ENCODE measurements around the gene SMCHD1. TPM values are rescaled to one million over a fixed set of nuclear protein-coding genes. Genes with fewer than 3 reads are reported as not detected.

Gene SMCHD1
- total and polyA plus RNA-seq, 2 experiments from 2014 or later: 7.7 to 39.0 TPM

- Histone ChIP-seq H3K27me3 (ENCODE audit: insufficient read depth) (no peaks in the 10 kb centered on the region), H3K36me3 (ENCODE audit: insufficient read depth) (no peaks in the 10 kb centered on the region; the same call in 1 of the 2 replicates), H4K20me1 (replicated peaks; ENCODE audit: insufficient read depth) (no peaks in the 10 kb centered on the region), H3K4me1 (ENCODE audit: insufficient read depth) (no peaks in the 10 kb centered on the region), H2AFZ (no peak overlapping the region), H3K27ac (ENCODE audit: low read depth) (no peak overlapping the region), H3F3A (replicated peaks; ENCODE audit: low read depth) (no peaks in the 10 kb centered on the region), H3K79me2 (replicated peaks; ENCODE audit: insufficient read depth) (no peaks in the 10 kb centered on the region), H3K9me2 (ENCODE audit: insufficient read depth) (no peaks in the 10 kb centered on the region), H3K4me3 (no peak overlapping the region), H3K4me2 (no peak overlapping the region)
- no peak for TF ChIP-seq NANOG (IDR thresholded peaks at IDR 0.05; ENCODE audit: borderline replicate concordance)
- TF ChIP-seq, protein P1, sequence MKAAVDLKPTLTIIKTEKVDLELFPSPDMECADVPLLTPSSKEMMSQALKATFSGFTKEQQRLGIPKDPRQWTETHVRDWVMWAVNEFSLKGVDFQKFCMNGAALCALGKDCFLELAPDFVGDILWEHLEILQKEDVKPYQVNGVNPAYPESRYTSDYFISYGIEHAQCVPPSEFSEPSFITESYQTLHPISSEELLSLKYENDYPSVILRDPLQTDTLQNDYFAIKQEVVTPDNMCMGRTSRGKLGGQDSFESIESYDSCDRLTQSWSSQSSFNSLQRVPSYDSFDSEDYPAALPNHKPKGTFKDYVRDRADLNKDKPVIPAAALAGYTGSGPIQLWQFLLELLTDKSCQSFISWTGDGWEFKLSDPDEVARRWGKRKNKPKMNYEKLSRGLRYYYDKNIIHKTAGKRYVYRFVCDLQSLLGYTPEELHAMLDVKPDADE (IDR thresholded peaks at IDR 0.05): no peak
- TF ChIP-seq, protein P2, sequence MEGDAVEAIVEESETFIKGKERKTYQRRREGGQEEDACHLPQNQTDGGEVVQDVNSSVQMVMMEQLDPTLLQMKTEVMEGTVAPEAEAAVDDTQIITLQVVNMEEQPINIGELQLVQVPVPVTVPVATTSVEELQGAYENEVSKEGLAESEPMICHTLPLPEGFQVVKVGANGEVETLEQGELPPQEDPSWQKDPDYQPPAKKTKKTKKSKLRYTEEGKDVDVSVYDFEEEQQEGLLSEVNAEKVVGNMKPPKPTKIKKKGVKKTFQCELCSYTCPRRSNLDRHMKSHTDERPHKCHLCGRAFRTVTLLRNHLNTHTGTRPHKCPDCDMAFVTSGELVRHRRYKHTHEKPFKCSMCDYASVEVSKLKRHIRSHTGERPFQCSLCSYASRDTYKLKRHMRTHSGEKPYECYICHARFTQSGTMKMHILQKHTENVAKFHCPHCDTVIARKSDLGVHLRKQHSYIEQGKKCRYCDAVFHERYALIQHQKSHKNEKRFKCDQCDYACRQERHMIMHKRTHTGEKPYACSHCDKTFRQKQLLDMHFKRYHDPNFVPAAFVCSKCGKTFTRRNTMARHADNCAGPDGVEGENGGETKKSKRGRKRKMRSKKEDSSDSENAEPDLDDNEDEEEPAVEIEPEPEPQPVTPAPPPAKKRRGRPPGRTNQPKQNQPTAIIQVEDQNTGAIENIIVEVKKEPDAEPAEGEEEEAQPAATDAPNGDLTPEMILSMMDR (conservative IDR thresholded peaks at IDR 0.05; ENCODE audit: low read depth in 2 of 2): no peak
- TF ChIP-seq JUNB (IDR thresholded peaks at IDR 0.05; ENCODE audit: unreplicated experiment): no peak
- no peak for TF ChIP-seq CREB1 (CRISPR knock-in tag; IDR thresholded peaks at IDR 0.05; ENCODE audit: low read depth)
- TF ChIP-seq ZNF114 (CRISPR knock-in tag; IDR thresholded peaks at IDR 0.05): no peak
- TF ChIP-seq POLR2AphosphoS5 (IDR thresholded peaks at IDR 0.05; ENCODE audit: low read depth): no peak
- no peak for TF ChIP-seq ZNF331 (CRISPR knock-in tag; IDR thresholded peaks at IDR 0.05; ENCODE audit: low read depth)
- TF ChIP-seq EZH2phosphoT487 (IDR thresholded peaks at IDR 0.05; ENCODE audit: unreplicated experiment): no peak
- TF ChIP-seq, protein P3, sequence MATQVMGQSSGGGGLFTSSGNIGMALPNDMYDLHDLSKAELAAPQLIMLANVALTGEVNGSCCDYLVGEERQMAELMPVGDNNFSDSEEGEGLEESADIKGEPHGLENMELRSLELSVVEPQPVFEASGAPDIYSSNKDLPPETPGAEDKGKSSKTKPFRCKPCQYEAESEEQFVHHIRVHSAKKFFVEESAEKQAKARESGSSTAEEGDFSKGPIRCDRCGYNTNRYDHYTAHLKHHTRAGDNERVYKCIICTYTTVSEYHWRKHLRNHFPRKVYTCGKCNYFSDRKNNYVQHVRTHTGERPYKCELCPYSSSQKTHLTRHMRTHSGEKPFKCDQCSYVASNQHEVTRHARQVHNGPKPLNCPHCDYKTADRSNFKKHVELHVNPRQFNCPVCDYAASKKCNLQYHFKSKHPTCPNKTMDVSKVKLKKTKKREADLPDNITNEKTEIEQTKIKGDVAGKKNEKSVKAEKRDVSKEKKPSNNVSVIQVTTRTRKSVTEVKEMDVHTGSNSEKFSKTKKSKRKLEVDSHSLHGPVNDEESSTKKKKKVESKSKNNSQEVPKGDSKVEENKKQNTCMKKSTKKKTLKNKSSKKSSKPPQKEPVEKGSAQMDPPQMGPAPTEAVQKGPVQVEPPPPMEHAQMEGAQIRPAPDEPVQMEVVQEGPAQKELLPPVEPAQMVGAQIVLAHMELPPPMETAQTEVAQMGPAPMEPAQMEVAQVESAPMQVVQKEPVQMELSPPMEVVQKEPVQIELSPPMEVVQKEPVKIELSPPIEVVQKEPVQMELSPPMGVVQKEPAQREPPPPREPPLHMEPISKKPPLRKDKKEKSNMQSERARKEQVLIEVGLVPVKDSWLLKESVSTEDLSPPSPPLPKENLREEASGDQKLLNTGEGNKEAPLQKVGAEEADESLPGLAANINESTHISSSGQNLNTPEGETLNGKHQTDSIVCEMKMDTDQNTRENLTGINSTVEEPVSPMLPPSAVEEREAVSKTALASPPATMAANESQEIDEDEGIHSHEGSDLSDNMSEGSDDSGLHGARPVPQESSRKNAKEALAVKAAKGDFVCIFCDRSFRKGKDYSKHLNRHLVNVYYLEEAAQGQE (IDR thresholded peaks at IDR 0.05; ENCODE audit: unreplicated experiment): no peak
- TF ChIP-seq, protein P4, sequence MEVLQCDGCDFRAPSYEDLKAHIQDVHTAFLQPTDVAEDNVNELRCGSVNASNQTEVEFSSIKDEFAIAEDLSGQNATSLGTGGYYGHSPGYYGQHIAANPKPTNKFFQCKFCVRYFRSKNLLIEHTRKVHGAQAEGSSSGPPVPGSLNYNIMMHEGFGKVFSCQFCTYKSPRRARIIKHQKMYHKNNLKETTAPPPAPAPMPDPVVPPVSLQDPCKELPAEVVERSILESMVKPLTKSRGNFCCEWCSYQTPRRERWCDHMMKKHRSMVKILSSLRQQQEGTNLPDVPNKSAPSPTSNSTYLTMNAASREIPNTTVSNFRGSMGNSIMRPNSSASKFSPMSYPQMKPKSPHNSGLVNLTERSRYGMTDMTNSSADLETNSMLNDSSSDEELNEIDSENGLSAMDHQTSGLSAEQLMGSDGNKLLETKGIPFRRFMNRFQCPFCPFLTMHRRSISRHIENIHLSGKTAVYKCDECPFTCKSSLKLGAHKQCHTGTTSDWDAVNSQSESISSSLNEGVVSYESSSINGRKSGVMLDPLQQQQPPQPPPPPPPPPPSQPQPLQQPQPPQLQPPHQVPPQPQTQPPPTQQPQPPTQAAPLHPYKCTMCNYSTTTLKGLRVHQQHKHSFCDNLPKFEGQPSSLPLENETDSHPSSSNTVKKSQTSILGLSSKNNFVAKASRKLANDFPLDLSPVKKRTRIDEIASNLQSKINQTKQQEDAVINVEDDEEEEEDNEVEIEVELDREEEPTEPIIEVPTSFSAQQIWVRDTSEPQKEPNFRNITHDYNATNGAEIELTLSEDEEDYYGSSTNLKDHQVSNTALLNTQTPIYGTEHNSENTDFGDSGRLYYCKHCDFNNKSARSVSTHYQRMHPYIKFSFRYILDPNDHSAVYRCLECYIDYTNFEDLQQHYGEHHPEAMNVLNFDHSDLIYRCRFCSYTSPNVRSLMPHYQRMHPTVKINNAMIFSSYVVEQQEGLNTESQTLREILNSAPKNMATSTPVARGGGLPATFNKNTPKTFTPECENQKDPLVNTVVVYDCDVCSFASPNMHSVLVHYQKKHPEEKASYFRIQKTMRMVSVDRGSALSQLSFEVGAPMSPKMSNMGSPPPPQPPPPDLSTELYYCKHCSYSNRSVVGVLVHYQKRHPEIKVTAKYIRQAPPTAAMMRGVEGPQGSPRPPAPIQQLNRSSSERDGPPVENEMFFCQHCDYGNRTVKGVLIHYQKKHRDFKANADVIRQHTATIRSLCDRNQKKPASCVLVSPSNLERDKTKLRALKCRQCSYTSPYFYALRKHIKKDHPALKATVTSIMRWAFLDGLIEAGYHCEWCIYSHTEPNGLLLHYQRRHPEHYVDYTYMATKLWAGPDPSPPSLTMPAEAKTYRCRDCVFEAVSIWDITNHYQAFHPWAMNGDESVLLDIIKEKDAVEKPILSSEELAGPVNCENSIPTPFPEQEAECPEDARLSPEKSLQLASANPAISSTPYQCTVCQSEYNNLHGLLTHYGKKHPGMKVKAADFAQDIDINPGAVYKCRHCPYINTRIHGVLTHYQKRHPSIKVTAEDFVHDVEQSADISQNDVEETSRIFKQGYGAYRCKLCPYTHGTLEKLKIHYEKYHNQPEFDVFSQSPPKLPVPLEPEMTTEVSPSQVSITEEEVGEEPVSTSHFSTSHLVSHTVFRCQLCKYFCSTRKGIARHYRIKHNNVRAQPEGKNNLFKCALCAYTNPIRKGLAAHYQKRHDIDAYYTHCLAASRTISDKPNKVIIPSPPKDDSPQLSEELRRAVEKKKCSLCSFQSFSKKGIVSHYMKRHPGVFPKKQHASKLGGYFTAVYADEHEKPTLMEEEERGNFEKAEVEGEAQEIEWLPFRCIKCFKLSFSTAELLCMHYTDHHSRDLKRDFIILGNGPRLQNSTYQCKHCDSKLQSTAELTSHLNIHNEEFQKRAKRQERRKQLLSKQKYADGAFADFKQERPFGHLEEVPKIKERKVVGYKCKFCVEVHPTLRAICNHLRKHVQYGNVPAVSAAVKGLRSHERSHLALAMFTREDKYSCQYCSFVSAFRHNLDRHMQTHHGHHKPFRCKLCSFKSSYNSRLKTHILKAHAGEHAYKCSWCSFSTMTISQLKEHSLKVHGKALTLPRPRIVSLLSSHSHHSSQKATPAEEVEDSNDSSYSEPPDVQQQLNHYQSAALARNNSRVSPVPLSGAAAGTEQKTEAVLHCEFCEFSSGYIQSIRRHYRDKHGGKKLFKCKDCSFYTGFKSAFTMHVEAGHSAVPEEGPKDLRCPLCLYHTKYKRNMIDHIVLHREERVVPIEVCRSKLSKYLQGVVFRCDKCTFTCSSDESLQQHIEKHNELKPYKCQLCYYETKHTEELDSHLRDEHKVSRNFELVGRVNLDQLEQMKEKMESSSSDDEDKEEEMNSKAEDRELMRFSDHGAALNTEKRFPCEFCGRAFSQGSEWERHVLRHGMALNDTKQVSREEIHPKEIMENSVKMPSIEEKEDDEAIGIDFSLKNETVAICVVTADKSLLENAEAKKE (CRISPR knock-in tag; IDR thresholded peaks at IDR 0.05): no peak
- no peak for TF ChIP-seq STAT1 (IDR thresholded peaks at IDR 0.05; ENCODE audit: unreplicated experiment)
- TF ChIP-seq EZH2 (IDR thresholded peaks at IDR 0.05; ENCODE audit: low read depth, unreplicated experiment): no peak
- Mint-ChIP-seq H3K27ac (no peak overlapping the region), H3K4me3 (no peak overlapping the region), H3K36me3 (ENCODE audit: low read depth) (peaks cover 43% of the 10 kb centered on the region; the same call in 2 of the 3 replicates), H3K27me3 (ENCODE audit: insufficient read depth, low read depth, poor library complexity) (no peaks in the 10 kb centered on the region), H3K9me3 (no peaks in the 10 kb centered on the region), H3K4me1 (no peaks in the 10 kb centered on the region)
- ATAC-seq (no peak), DNase-seq (ENCODE audit: low spot score) (no peak)
Observed at GRCh38 chr18:2777241-2777640, 121.7 kb downstream of the SMCHD1 start.
